ENCODE measurements around the gene SUPT6H. TPM values are rescaled to one million over a fixed set of nuclear protein-coding genes. Genes with fewer than 3 reads are reported as not detected.

The SUPT6H gene
- total and polyA plus RNA-seq, 9 of the 15 experiments (the other 6 are each of a cell fraction or from before 2014, with no cell fraction given) = 1.7 to 77.7 (median 49.2) TPM

GRCh38 chr17:28728364-28729200, 66.6 kb downstream of the SUPT6H start, which contains the start of gene NEK8 (continued):
- TF ChIP-seq HDAC6 (IDR thresholded peaks at IDR 0.05; ENCODE audit: low read depth, low read length) (0 out of 2 replicates have a peak, but pooled peaks have one; percentile 66), CHCHD3 (CRISPR knock-in tag; IDR thresholded peaks at IDR 0.05) (no peak), HDAC1 (IDR thresholded peaks at IDR 0.05) (peak in 1 of 2 experiments; percentile 92; a peak in 2 of 4 replicates), ZBTB9 (CRISPR knock-in tag; IDR thresholded peaks at IDR 0.05) (peak; percentile 13; the same call in 1 of the 2 replicates), TARDBP (IDR thresholded peaks at IDR 0.05) (peak; percentile 79), ZNF407 (IDR thresholded peaks at IDR 0.05; ENCODE audit: low read depth) (no peak), SMAD4 (CRISPR knock-in tag; conservative IDR thresholded peaks at IDR 0.05) (peak; percentile 15; the same call in 1 of the 2 replicates), CTBP1 (IDR thresholded peaks at IDR 0.05; ENCODE audit: borderline replicate concordance) (peak; percentile 2; the same call in 1 of the 2 replicates), HOXB6 (CRISPR knock-in tag; IDR thresholded peaks at IDR 0.05; ENCODE audit: borderline replicate concordance) (no peak), HNRNPL (IDR thresholded peaks at IDR 0.05; ENCODE audit: low read depth, low read length) (peak; percentile 68; the same call in 1 of the 2 replicates)
- TF ChIP-seq, protein P1, sequence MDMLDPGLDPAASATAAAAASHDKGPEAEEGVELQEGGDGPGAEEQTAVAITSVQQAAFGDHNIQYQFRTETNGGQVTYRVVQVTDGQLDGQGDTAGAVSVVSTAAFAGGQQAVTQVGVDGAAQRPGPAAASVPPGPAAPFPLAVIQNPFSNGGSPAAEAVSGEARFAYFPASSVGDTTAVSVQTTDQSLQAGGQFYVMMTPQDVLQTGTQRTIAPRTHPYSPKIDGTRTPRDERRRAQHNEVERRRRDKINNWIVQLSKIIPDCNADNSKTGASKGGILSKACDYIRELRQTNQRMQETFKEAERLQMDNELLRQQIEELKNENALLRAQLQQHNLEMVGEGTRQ (CRISPR knock-in tag; IDR thresholded peaks at IDR 0.05) = no peak
- TF ChIP-seq, protein P2, sequence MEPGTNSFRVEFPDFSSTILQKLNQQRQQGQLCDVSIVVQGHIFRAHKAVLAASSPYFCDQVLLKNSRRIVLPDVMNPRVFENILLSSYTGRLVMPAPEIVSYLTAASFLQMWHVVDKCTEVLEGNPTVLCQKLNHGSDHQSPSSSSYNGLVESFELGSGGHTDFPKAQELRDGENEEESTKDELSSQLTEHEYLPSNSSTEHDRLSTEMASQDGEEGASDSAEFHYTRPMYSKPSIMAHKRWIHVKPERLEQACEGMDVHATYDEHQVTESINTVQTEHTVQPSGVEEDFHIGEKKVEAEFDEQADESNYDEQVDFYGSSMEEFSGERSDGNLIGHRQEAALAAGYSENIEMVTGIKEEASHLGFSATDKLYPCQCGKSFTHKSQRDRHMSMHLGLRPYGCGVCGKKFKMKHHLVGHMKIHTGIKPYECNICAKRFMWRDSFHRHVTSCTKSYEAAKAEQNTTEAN (CRISPR knock-in tag; IDR thresholded peaks at IDR 0.05) = no peak
- TF ChIP-seq, protein P3, sequence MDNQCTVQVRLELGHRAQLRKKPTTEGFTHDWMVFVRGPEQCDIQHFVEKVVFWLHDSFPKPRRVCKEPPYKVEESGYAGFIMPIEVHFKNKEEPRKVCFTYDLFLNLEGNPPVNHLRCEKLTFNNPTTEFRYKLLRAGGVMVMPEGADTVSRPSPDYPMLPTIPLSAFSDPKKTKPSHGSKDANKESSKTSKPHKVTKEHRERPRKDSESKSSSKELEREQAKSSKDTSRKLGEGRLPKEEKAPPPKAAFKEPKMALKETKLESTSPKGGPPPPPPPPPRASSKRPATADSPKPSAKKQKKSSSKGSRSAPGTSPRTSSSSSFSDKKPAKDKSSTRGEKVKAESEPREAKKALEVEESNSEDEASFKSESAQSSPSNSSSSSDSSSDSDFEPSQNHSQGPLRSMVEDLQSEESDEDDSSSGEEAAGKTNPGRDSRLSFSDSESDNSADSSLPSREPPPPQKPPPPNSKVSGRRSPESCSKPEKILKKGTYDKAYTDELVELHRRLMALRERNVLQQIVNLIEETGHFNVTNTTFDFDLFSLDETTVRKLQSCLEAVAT (IDR thresholded peaks at IDR 0.05) = peak in 1 of 2 experiments; percentile 31; a peak in 1 of 4 replicates

Measured in K562 (cell line).